Measurements from ENCODE around the gene TPR. TPM values are rescaled to one million over a fixed set of nuclear protein-coding genes. Genes with fewer than 3 reads are reported as not detected.

TPR gene
- total RNA-seq, 3 donors from 2014 or later, result 76.0 to 96.7 (median 90.9) TPM

DNA sequence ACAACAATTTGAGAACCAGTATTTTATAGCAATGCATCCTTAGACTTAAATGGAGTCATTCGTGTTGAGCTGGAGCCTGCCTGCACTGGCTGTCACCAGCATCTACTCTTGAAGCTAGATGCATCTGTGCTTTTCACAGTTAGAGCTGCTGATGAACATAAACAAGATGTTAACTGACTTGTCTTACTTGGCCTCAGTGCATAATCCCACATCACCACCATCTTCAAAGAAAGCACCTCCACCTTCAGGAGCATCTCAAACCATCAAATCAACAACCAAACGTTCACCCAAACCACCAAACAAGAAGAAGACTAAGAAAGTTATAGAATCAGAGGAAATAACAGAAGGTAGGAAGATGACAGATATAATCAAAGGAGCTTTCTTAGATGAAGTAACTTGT is 71.1 kb downstream of the TPR start:
- no peaks in the 10 kb centered on the region for H3K9me3 ChIP-seq
- H3K27me3 ChIP-seq, result no peaks in the 10 kb centered on the region
- intact Hi-C loops (cut with DNase I; ENCODE audit: low total_unique reads), result no loop called here
- H3K27ac ChIP-seq, result no peak overlapping the region
- H3K36me3 ChIP-seq, result no peaks in the 10 kb centered on the region
- H3K4me1 ChIP-seq, result no peaks in the 10 kb centered on the region
- no peak overlapping the region for H3K4me3 ChIP-seq
- TF ChIP-seq POLR2A (IDR thresholded peaks at IDR 0.05) (no peak), POLR2AphosphoS5 (IDR thresholded peaks at IDR 0.05) (no peak)
- TF ChIP-seq, protein P1, sequence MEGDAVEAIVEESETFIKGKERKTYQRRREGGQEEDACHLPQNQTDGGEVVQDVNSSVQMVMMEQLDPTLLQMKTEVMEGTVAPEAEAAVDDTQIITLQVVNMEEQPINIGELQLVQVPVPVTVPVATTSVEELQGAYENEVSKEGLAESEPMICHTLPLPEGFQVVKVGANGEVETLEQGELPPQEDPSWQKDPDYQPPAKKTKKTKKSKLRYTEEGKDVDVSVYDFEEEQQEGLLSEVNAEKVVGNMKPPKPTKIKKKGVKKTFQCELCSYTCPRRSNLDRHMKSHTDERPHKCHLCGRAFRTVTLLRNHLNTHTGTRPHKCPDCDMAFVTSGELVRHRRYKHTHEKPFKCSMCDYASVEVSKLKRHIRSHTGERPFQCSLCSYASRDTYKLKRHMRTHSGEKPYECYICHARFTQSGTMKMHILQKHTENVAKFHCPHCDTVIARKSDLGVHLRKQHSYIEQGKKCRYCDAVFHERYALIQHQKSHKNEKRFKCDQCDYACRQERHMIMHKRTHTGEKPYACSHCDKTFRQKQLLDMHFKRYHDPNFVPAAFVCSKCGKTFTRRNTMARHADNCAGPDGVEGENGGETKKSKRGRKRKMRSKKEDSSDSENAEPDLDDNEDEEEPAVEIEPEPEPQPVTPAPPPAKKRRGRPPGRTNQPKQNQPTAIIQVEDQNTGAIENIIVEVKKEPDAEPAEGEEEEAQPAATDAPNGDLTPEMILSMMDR (IDR thresholded peaks at IDR 0.05), result no peak
- DNase-seq (ENCODE audit: low spot score in 2 of 2), result no peak

DNA sequence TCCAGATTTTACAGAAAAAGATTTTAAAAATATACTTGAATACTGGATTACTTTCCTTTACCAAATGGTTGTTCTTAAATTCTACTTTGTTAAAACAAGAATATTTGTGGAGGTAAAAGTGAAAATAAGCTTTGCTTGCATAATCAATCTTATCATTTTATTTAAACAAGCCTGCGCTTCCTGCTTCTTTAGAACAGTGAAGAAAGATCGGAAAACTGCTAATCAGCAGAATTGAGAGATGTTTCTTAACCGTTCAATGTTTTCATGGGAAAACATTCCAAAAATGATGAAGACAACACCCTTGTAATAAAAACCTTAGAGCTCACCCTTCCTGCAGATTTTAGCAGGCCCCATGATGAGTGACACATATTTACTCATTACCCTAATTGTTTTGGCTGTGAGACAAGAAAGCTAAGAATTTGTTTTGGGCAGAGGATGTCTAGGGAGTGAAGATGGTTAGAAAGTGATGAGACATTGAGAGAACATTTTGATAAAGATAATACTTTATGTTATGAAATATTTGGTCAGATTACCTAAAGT is 72.6 kb downstream of the TPR start:
- Histone ChIP-seq H3K27me3 (no peaks in the 10 kb centered on the region), H3K4me3 (no peak overlapping the region), H3K36me3 (no peaks in the 10 kb centered on the region), H3K9me3 (no peaks in the 10 kb centered on the region), H3K27ac (no peak overlapping the region), H3K4me1 (no peaks in the 10 kb centered on the region)
- no peak for DNase-seq (ENCODE audit: low spot score in 2 of 2)
- intact Hi-C loops (cut with DNase I; ENCODE audit: low total_unique reads), result no loop called here
- TF ChIP-seq, protein P1 (IDR thresholded peaks at IDR 0.05), result no peak
- no peak for TF ChIP-seq POLR2AphosphoS5 (IDR thresholded peaks at IDR 0.05)
- no peak for TF ChIP-seq POLR2A (IDR thresholded peaks at IDR 0.05)

DNA sequence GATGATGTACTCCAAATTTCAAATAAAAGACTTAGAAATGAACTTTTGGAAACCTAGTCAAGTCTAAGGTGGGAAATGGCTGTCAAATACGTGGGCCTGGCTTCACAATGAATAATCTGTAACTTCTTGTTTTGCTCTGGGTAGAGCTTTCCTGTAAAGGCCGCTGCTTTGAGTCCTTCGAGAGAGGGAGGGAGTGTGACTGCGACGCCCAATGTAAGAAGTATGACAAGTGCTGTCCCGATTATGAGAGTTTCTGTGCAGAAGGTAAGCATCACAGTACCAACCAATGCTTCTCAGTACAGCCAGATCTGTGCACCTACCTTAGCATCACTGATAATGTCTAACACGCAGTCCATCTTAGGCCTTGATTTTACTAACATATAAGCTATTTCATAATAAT is 73.6 kb downstream of the TPR start:
- Histone ChIP-seq H3K4me1 (no peaks in the 10 kb centered on the region), H3K9me3 (no peaks in the 10 kb centered on the region), H3K27me3 (no peaks in the 10 kb centered on the region), H3K27ac (no peak overlapping the region), H3K4me3 (no peak overlapping the region), H3K36me3 (no peaks in the 10 kb centered on the region)
- no peak for TF ChIP-seq POLR2AphosphoS5 (IDR thresholded peaks at IDR 0.05)
- TF ChIP-seq, protein P1 (IDR thresholded peaks at IDR 0.05), result no peak
- TF ChIP-seq POLR2A (IDR thresholded peaks at IDR 0.05), result no peak
- intact Hi-C loops (cut with DNase I; ENCODE audit: low total_unique reads), result no loop called here
- DNase-seq (ENCODE audit: low spot score in 2 of 2), result no peak

DNA sequence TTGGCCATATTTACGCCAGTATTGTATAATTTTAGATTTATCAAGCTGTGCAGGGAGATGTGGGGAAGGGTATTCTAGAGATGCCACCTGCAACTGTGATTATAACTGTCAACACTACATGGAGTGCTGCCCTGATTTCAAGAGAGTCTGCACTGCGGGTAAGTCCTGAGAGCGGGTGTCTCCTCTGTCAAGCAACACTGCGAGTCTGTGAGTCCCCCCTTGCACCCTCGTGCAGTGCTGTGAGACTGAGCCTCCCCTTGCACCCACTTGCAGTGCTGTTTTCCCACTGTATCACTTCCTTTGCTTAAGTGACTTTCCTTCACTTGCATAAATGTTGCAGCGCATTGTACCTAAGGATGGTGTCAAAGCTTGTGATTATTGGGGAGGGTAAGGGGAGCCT is 75.0 kb downstream of the TPR start:
- H3K9me3 ChIP-seq, result no peaks in the 10 kb centered on the region
- no peaks in the 10 kb centered on the region for H3K27me3 ChIP-seq
- H3K4me1 ChIP-seq, result no peaks in the 10 kb centered on the region
- intact Hi-C loops (cut with DNase I; ENCODE audit: low total_unique reads), result no loop called here
- no peak for DNase-seq (ENCODE audit: low spot score in 2 of 2)
- TF ChIP-seq, protein P1 (IDR thresholded peaks at IDR 0.05), result no peak
- no peak for TF ChIP-seq POLR2AphosphoS5 (IDR thresholded peaks at IDR 0.05)
- TF ChIP-seq POLR2A (IDR thresholded peaks at IDR 0.05), result no peak
- no peak overlapping the region for H3K4me3 ChIP-seq
- H3K27ac ChIP-seq, result no peak overlapping the region
- no peaks in the 10 kb centered on the region for H3K36me3 ChIP-seq

DNA sequence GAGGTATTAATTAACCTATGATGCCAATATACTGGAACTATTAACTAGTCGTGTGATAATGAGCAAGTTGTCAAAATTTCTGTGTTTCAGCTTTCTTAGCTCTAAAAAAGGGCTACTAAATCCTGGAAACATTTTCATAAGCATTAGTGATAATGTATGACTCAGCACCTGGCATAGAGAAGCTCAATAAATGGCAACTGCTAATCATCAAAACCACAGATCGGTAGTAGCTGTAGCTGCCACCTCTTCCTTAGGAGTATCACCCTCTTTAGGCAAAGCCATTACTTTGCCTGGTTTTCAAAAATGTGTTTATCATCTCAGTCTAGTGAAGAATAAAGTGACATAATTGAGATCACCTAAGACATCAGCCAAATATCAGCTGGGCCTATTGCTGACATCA is 75.5 kb downstream of the TPR start:
- H3K27ac ChIP-seq, result no peak overlapping the region
- H3K4me3 ChIP-seq, result no peak overlapping the region
- H3K4me1 ChIP-seq, result no peaks in the 10 kb centered on the region
- H3K27me3 ChIP-seq, result no peaks in the 10 kb centered on the region
- intact Hi-C loops (cut with DNase I; ENCODE audit: low total_unique reads), result no loop called here
- H3K36me3 ChIP-seq, result no peaks in the 10 kb centered on the region
- TF ChIP-seq POLR2AphosphoS5 (IDR thresholded peaks at IDR 0.05), result no peak
- no peak for TF ChIP-seq POLR2A (IDR thresholded peaks at IDR 0.05)
- TF ChIP-seq, protein P1 (IDR thresholded peaks at IDR 0.05), result no peak
- no peak for DNase-seq (ENCODE audit: low spot score in 2 of 2)
- H3K9me3 ChIP-seq, result no peaks in the 10 kb centered on the region

Measured in breast epithelium (tissue), 4 donors.